CD4-positive, alpha-beta T cell treated with Interleukin-15 for 1 hour (primary cell): Measurements from ENCODE around the gene ADGRL3.
"Not testable (repeated sequence)": the region's sequence is repeated elsewhere in the genome, so short reads cannot be mapped to it uniquely, and the experiment has no call there.

Source experiments
- DNase-seq: peaks from one replicate; pipeline ENCODE4 v3.0.0-alpha.2; 2020

Gene ADGRL3

GRCh38 chr4:61763682-61764081, 563.6 kb downstream of the ADGRL3 start:
- DNase-seq = no peak

- not testable (repeated sequence) for DNase-seq
Observed at GRCh38 chr4:61764090-61764489, 564.0 kb downstream of the ADGRL3 start.

- DNase-seq = not testable (repeated sequence)
Observed at GRCh38 chr4:61769444-61770167, 569.5 kb downstream of the ADGRL3 start.

- no peak for DNase-seq
Observed at GRCh38 chr4:61770456-61770855, 570.3 kb downstream of the ADGRL3 start.

- no peak for DNase-seq
Observed at GRCh38 chr4:61771056-61771455, 570.9 kb downstream of the ADGRL3 start.

GRCh38 chr4:61772126-61772525, 572.0 kb downstream of the ADGRL3 start:
- no peak for DNase-seq

- DNase-seq = no peak
Observed at GRCh38 chr4:61773655-61774245, 573.6 kb downstream of the ADGRL3 start.

GRCh38 chr4:61782133-61782532, 582.0 kb downstream of the ADGRL3 start:
- no peak for DNase-seq

GRCh38 chr4:61783050-61783449, 582.9 kb downstream of the ADGRL3 start:
- DNase-seq = no peak

GRCh38 chr4:61785761-61786160, 585.6 kb downstream of the ADGRL3 start:
- DNase-seq = no peak

GRCh38 chr4:61786211-61786610, 586.1 kb downstream of the ADGRL3 start:
- no peak for DNase-seq

GRCh38 chr4:61795998-61796397, 595.9 kb downstream of the ADGRL3 start:
- DNase-seq = no peak

GRCh38 chr4:61799794-61800193, 599.7 kb downstream of the ADGRL3 start:
- no peak for DNase-seq

- no peak for DNase-seq
Observed at GRCh38 chr4:61805227-61805626, 605.1 kb downstream of the ADGRL3 start.

GRCh38 chr4:61805979-61806378, 605.9 kb downstream of the ADGRL3 start:
- no peak for DNase-seq

- DNase-seq = no peak
Observed at GRCh38 chr4:61812171-61812570, 612.0 kb downstream of the ADGRL3 start.

GRCh38 chr4:61817071-61817470, 616.9 kb downstream of the ADGRL3 start:
- DNase-seq = no peak

- no peak for DNase-seq
Observed at GRCh38 chr4:61820136-61820535, 620.0 kb downstream of the ADGRL3 start.

- DNase-seq = no peak
Observed at GRCh38 chr4:61824454-61824853, 624.3 kb downstream of the ADGRL3 start.

- no peak for DNase-seq
Observed at GRCh38 chr4:61827907-61828391, 627.8 kb downstream of the ADGRL3 start.

- no peak for DNase-seq
Observed at GRCh38 chr4:61828960-61829359, 628.8 kb downstream of the ADGRL3 start.

- DNase-seq = no peak
Observed at GRCh38 chr4:61831987-61832386, 631.9 kb downstream of the ADGRL3 start.

GRCh38 chr4:61837395-61837794, 637.3 kb downstream of the ADGRL3 start:
- no peak for DNase-seq

GRCh38 chr4:61838072-61838471, 637.9 kb downstream of the ADGRL3 start:
- DNase-seq = no peak

- no peak for DNase-seq
Observed at GRCh38 chr4:61841714-61842113, 641.6 kb downstream of the ADGRL3 start.
